HepG2 (cell line): ENCODE results near the gene RING1. TPM values are rescaled to one million over a fixed set of nuclear protein-coding genes. Genes with fewer than 3 reads are reported as not detected.
A peak's percentile ranks its signal among the peaks of the same experiment; 100 is the strongest.

ENCODE experiments used
- BATF2 ChIP-seq: sonication (generic); formaldehyde crosslinking; IDR thresholded peaks from 2 replicates; pipeline ENCODE4 v1.8.0; 2022; ENCODE audit warnings: mild to moderate bottlenecking, missing genetic modification reagents, moderate library complexity
- CEBPB ChIP-seq: IDR thresholded peaks from 2 replicates; pipeline ENCODE4 v1.6.1; 2011; ENCODE audit warnings: low read depth, low read length, improper control_type of control experiment, borderline replicate concordance
- DR1 ChIP-seq: sonication (generic); formaldehyde crosslinking; IDR thresholded peaks from 2 replicates; pipeline ENCODE4 v1.8.0; 2021; ENCODE audit warnings: mild to moderate bottlenecking, missing genetic modification reagents, inconsistent platforms
- EP300 ChIP-seq, 3 experiments: sonication (generic) in 1 of 3; formaldehyde crosslinking in 1 of 3; IDR thresholded peaks; 2 replicates each; pipeline versions ENCODE4 v1.5.1 to v1.6.1; 2011 to 2020; ENCODE audit warnings: low read depth in 2 of 3, low read length in 2 of 3, borderline replicate concordance in 1 of 3, improper control_type of control experiment in 1 of 3, mild to moderate bottlenecking in 1 of 3, missing genetic modification reagents in 1 of 3, moderate library complexity in 1 of 3
- GABPA ChIP-seq, 2 experiments: IDR thresholded peaks; 2 replicates each; pipeline ENCODE4 v1.6.1; 2011 to 2016; ENCODE audit warnings: low read depth in 2 of 2, low read length in 1 of 2, missing biosample characterization in 1 of 2, missing genetic modification characterization in 1 of 2
- MBNL3 ChIP-seq: fragments of 250-450 bp; sonication (Bioruptor Pico); conservative IDR thresholded peaks from 2 replicates; pipeline ENCODE4 v1.8.0; 2022; ENCODE audit warnings: mild to moderate bottlenecking, inconsistent platforms
- MED8 ChIP-seq: sonication (generic); formaldehyde crosslinking; IDR thresholded peaks from 2 replicates; pipeline ENCODE4 v1.8.1; 2023; ENCODE audit warnings: mild to moderate bottlenecking, missing genetic modification reagents; ENCODE audit not compliant: insufficient replicate concordance
- MXD1 ChIP-seq: sonication (generic); formaldehyde crosslinking; IDR thresholded peaks from 2 replicates; pipeline ENCODE4 v1.4.0; 2020; ENCODE audit warnings: mild to moderate bottlenecking, missing genetic modification reagents
- NFE2L2 ChIP-seq: fragments of 150-350 bp; IDR thresholded peaks from 2 replicates; pipeline ENCODE4 v1.6.1; 2014; ENCODE audit warnings: low read length
- NPAS2 ChIP-seq: sonication (generic); formaldehyde crosslinking; IDR thresholded peaks from 2 replicates; pipeline ENCODE4 v1.8.0; 2022; ENCODE audit warnings: mild to moderate bottlenecking, missing genetic modification reagents, borderline replicate concordance
- SMAD3 ChIP-seq: sonication (generic); formaldehyde crosslinking; IDR thresholded peaks from 2 replicates; pipeline ENCODE4 v1.4.0; 2020; ENCODE audit warnings: missing genetic modification reagents
- SOX5 ChIP-seq: IDR thresholded peaks from 2 replicates; pipeline ENCODE4 v1.6.1; 2016; ENCODE audit warnings: borderline replicate concordance
- XRCC5 ChIP-seq: fragments of 200-400 bp; formaldehyde crosslinking; optimal IDR thresholded peaks from 2 replicates; pipeline ENCODE3; 2017; ENCODE audit warnings: mild to moderate bottlenecking, low read length
- ZBTB20 ChIP-seq: sonication (generic); formaldehyde crosslinking; IDR thresholded peaks from 2 replicates; pipeline ENCODE4 v1.8.1; 2023; ENCODE audit warnings: missing genetic modification reagents, low read depth, mild to moderate bottlenecking, borderline replicate concordance
- ZBTB39 ChIP-seq: sonication (generic); formaldehyde crosslinking; IDR thresholded peaks from 2 replicates; pipeline ENCODE4 v1.5.0; 2020; ENCODE audit warnings: missing genetic modification reagents
- ZBTB4 ChIP-seq: sonication (generic); formaldehyde crosslinking; IDR thresholded peaks from 2 replicates; pipeline ENCODE4 v1.4.0; 2020; ENCODE audit warnings: missing genetic modification reagents, mild to moderate bottlenecking, borderline replicate concordance
- ZBTB8A ChIP-seq: sonication (generic); formaldehyde crosslinking; IDR thresholded peaks from 2 replicates; pipeline ENCODE4 v1.4.0; 2020; ENCODE audit warnings: mild to moderate bottlenecking, low read depth, missing genetic modification reagents, borderline replicate concordance
- ZNF496 ChIP-seq: sonication (generic); formaldehyde crosslinking; IDR thresholded peaks from 2 replicates; pipeline ENCODE4 v1.8.1; 2023; ENCODE audit warnings: mild to moderate bottlenecking, moderate library complexity, missing genetic modification reagents; ENCODE audit not compliant: insufficient replicate concordance
- ZNF543 ChIP-seq: sonication (generic); formaldehyde crosslinking; IDR thresholded peaks from 2 replicates; pipeline ENCODE4 v1.4.0; 2020; ENCODE audit warnings: mild to moderate bottlenecking, missing genetic modification reagents
- ZNF615 ChIP-seq: sonication (generic); formaldehyde crosslinking; IDR thresholded peaks from 2 replicates; pipeline ENCODE4 v1.5.0; 2020; ENCODE audit warnings: mild to moderate bottlenecking, missing genetic modification reagents, borderline replicate concordance
- ZNF660 ChIP-seq: sonication (generic); formaldehyde crosslinking; IDR thresholded peaks from 2 replicates; pipeline ENCODE4 v1.5.1; 2020; ENCODE audit warnings: mild to moderate bottlenecking, low read depth, missing genetic modification reagents, borderline replicate concordance
- polyA plus RNA-seq, 8 experiments: library from polyadenylated mRNA; depleted of rRNA in 3 of 8; stranded (reverse) in 7 of 8; unstranded in 1 of 8; fragments of >200 nt; fragmentation: Illumina TruSeq in 4 of 8; extraction: Trizol in 4 of 8; gene quantifications; 2 replicates each; pipeline versions ENCODE4 v1.2.1 to v1.2.3, GENCODE V29; 2011 to 2016; ENCODE audit warnings: low read depth in 4 of 8, missing spikeins in 1 of 8, mixed read lengths in 1 of 8; ENCODE audit not compliant: insufficient read depth in 1 of 8
- total RNA-seq, 5 experiments: library from RNA; depleted of rRNA; stranded (reverse); fragments of >200 nt; fragmentation: Illumina TruSeq; extraction: Trizol; gene quantifications; 2 replicates each; pipeline ENCODE4 v1.2.3, GENCODE V29; 2016; ENCODE audit warnings: low read depth in 1 of 5

RING1 gene
- total and polyA plus RNA-seq, 2 of the 13 experiments (the other 11 are each of a cell fraction or from before 2014, with no cell fraction given): 23.9 to 33.6 TPM

GRCh38 chr6:33200219-33201146 is 7.8 kb upstream of the RING1 start, which contains the start of the genes RXRB and SLC39A7 (continued):
- TF ChIP-seq NPAS2 (CRISPR knock-in tag) (no peak), NFE2L2 (no peak), MXD1 (0 out of 2 replicates have a peak, but pooled peaks have one; percentile 25), MBNL3 (CRISPR knock-in tag) (no peak), ZNF496 (CRISPR knock-in tag) (no peak), CEBPB (no peak), ZBTB8A (CRISPR knock-in tag) (no peak), SOX5 (CRISPR knock-in tag) (peak; percentile 29; the same call in 1 of the 2 replicates), EP300 (IDR thresholded peaks at IDR 0.05; ENCODE audit: low read depth in 2 of 2, low read length in 2 of 2) (peak in 1 of 2 experiments; percentile 17; a peak in 2 of 4 replicates), EP300 (CRISPR knock-in tag; IDR thresholded peaks at IDR 0.05; ENCODE audit: borderline replicate concordance) (peak; percentile 62; the same call in 1 of the 2 replicates), ZBTB4 (CRISPR knock-in tag) (no peak), DR1 (CRISPR knock-in tag) (peak; percentile 77), GABPA (IDR thresholded peaks at IDR 0.05; ENCODE audit: low read depth, low read length) (no peak), GABPA (CRISPR knock-in tag; IDR thresholded peaks at IDR 0.05; ENCODE audit: low read depth) (no peak), ZBTB39 (no peak; the same call in 1 of the 2 replicates), BATF2 (CRISPR knock-in tag) (peak; percentile 84; the same call in 1 of the 2 replicates), XRCC5 (peak; percentile 67), ZNF615 (CRISPR knock-in tag) (no peak), MED8 (CRISPR knock-in tag) (peak; percentile 42), ZNF543 (CRISPR knock-in tag) (peak; percentile 95), ZBTB20 (CRISPR knock-in tag) (no peak; the same call in 1 of the 2 replicates), SMAD3 (CRISPR knock-in tag) (peak; percentile 73), ZNF660 (CRISPR knock-in tag) (no peak)
